Measurements from ENCODE around the gene ILKAP.
"Not testable (repeated sequence)": the region's sequence is repeated elsewhere in the genome, so short reads cannot be mapped to it uniquely, and the experiment has no call there.

ILKAP gene

DNA sequence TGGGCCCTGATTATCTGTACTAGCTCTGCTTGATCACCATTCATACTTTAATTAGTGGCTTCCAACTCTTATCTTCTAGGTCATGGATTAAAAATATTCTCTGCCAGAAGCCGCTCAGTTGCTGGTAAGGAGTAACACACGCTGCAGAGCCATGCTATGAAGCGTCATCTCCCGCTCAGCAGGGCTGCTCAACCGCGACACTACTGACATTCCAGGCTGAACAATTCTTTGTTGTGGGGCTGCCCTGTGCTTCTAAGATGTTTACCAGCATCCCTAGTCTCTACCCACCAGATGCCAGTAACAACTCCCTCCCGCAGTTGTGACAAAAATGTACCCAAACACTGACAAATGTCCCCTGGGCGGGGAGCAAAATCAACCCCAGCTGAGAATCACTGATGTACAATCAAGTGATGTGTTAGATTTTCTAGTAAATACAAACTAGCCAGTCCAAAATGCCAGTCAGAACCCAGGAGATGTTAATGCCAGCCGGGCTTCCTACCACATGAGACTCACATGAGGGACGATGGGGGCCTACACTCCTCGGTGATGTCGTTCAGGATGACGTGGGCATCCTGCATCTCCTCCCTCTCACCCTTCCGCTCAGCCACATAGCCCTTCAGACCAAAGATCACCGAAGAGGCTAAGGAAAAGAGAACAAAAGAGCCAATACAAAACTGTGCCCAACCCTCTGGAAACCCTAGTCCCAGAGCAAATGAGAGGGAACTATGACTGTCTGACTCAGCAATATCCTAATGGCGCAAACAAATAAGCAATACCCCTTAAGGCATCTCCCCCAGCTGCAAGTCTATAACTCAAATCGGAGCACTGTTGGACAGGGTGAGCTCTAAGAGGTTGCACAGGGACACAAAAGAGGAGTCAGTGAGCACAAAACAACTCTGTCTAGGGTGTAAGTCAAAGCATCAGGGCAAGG lies 15.6 kb downstream of the ILKAP start:
- DNase-seq, result no peak

DNA sequence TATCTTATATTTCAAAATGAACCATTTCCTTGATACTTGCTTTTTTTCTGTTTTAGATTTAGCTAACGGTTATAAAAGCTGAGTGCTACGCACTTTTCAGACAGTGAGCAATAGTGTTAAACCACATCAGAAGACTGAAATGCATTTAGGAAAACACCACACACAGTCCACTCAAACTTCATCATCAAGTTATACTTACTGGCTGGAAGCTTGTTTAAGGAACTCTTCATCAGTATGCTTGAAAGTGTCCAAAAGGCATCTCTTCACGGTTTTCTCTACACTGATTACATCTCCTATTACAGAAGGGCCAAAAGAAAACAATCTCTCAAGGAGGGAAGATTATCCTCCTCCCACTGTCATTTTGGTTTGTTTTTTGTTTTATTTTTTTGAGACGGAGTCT lies 19.7 kb downstream of the ILKAP start:
- DNase-seq, result no peak

DNA sequence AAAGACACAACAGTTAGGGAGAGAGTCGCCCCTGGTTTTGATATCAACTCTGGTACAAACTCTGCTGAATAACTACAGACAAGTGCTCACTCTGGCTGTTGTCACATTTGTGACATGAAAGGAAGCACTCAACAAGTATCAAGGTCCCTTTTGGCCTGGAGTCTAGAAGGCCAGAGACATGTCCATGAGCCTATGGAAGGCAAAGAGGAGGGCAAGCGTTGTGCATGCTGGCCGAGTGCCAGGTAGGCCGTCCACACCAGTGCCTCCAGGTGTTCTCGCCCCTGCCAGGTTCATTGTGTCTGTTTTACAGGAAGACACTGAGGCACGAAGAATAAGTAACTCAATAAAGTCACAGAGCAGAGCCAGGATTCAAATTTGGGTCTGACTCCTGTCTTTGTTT lies 21.1 kb downstream of the ILKAP start:
- no peak for DNase-seq

DNA sequence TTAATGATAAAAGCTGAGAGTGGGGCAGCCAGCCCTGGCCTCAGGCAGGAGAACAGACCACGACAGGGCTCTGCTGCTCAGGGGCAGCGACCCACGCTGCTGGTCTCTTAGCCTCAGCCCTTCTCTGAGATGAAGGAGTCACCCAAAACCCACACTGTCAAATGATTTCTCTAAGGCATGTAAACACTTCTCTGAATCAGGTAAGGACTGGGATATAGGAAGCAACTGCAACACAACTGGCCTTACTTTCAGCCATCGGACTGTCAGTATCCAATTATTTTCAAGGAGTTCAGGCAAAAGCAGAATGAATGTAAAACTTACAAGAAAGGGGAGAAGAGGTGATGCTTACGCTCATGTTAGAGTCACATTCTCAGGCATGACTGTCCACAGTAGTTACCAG lies 22.9 kb downstream of the ILKAP start:
- no peak for DNase-seq

DNA sequence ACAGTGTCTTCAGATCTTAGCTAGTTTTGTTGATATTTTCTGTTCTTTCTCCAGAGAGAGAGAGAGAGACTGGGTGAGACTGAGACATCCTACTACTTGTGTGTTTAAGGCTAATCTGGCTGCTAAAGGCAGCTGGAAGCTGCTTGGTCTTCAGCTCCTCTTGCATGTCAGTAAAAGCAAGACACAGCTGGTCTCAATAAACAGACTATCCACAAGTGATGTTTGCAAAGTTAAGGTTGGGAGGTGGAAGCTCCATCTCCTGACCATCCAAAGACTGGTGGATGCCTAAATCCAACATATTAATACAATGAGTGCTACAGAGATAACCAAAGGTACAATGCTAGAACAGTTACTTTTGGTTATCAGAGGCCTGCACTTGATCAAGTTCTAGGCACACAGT lies 26.9 kb downstream of the ILKAP start:
- DNase-seq, result no peak

DNA sequence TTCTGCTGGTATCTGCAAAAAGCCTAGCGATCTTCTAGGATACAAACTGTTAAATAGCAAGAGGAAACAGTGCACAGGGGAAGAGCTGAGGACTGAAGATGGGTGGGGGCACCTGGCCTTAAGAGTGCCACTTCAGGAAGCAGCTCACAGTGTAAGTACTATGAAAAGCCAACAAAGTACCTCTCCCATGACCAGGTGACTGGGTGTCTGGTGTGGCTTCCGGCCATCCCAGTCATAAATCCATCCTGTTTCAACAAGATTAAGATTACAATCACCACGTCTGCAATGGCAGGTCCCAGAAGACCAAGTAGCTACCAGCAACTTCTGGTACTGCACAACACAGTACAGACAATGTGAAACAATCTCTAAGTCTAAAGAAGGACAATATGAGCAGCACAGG lies 28.8 kb downstream of the ILKAP start:
- DNase-seq, result no peak

DNA sequence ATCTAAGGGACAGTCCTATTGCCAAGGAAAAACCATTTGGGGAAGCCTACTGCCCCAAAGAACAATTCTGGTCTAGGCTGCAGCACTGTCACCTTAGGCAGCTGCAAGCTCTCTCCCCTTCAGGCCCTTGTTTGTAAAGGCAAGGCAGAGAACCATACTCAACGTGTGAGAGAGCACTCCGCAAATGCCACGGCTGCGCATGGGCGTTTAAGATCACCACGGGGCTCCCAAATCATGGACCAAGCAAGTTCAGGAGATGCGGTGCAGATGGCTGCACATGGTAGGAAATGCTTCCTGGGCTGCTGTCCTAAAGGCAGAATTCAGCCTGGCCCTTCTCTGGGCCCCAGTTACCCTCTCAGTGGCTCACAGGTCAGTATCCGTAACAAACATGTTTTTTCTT lies 29.2 kb downstream of the ILKAP start:
- DNase-seq, result no peak

DNA sequence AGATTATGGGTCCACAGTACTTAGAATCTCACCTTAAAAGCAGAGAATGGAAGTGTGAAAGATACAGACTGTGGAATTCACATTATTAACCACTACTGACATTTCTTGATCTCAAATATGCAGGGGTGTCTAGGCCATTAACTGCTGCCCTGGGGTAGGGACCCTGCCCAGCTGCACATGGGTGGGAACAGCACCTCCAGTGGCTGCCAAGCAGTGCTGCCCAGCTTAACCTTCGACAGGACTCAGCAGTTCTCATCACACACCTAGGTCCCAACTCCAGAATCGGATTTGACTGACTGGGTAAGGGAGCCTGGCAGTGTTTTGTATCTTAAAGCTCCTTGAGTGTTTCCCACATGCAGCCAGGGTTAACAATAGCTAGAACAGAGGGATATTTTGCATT lies 29.8 kb downstream of the ILKAP start:
- DNase-seq, result no peak

DNA sequence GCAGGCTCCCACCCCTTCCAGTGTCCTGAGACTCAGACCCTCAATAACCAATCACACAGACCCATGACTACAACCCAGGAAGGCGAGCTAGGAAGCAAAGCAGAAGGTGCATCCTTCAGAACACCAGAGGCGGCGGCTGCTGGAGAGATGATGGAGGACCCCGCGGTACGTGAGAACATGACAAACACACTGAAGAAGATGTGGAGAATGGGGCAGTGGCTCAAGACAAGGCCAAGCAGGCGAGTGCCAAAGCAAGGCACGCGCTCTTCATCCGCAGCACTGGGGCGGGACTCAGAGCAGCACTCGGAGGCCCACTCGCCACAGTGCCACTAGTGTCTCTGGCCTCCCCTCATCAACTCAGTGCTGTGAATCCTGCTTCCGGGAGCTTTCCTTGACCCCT lies 31.1 kb downstream of the ILKAP start:
- no peak for DNase-seq

DNA sequence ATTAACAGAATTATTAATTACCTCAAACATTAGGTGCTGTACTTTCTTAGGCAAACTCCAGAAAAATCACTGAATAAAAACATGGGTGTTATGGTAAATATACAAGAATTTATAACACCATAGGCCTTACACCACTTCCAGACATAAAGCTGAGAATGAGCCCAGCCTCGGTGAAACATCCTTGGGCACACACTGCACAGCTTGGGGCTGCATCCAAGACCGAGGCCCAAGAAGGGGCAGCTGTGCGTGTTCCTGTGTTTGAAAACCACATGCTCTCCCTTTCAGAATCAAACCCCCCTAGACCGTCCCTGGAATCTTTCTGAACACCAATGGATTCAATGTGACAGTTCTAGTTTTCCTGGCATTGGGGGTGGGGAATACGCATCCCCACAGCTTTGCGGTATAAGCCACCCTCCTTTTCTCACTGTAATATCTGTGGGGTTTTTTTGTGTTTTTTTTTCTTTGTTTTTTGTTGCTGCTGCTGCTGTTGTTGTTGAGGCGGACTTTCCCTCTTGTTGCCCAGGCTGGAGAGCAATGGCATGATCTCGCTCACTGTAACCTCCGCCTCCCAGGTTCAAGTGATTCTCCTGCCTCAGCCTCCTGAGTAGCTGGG lies 31.8 kb downstream of the ILKAP start:
- no peak for DNase-seq

DNA sequence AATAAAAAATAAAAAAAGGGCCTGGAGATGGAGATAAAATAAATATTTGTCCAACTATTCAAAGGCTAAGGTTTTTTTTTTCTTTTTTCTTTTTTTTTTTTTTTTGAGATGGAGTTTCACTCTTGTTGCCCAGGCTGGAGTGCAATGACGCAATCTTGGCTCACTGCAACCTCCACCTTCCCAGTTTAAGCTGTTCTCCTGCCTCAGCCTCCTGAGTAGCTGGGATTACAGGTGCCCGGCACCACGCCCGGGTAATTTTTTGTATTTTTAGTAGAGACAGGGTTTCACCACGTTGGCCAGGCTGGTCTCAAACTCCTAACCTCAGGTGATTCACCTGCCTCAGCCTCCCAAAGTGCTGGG lies 32.4 kb downstream of the ILKAP start:
- not testable (repeated sequence) for DNase-seq

DNA sequence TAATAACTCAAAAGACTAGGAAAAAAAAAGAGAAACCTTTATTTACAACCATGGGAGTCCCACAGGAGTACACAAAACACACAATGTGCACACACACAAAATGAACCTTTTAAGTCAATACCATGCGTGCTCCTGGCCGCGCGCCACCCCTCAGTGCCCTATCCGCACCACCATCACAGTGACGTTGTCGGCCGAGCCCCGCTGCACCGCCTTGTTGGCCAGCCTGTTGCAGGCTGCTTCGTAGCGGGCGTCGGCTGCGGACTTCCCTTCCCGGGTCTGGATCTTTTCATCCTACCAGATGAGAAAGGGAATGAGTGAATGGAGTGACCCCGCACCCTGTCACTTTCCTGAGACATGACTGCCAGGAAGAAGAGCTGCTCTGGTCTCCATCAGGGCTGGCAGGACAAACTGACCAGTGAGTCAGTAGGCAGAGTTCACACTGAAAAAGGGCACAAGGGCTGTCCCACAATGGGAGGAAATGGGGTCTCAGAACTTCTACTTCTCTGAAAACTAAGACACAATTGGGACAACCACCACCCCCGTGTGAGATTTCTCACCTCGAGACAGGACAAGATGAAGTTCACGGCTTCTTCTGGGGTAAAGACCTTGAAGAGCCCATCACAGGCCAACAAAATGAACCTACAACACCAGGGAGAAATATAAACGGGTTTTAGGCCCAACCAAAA lies 33.0 kb downstream of the ILKAP start:
- DNase-seq, result no peak

DNA sequence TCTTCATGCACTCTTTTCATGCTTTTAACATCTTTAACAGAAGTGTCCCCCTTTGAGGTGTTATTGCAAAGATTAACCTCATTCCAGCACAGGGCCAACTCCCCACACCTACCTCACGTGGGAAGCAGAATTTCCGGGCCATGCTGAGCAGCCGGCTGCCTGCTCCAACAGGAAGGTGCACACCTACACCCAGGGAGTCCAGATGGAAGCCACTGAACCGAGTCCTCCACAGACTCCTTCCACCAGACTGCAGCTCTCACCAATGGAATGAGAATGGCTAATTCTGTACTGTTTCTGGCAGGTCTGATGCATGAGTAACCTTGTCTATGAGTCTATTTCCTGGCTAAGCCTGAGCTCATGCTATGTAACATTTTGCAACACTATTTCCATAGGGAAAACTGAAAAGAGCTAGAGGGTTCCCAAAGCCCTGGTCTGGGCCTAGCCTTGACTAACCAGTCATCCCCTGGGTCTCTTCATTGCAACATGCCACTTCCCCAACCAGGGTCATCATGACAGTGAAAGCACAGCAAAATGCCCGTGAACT lies 33.7 kb downstream of the ILKAP start:
- no peak for DNase-seq

DNA sequence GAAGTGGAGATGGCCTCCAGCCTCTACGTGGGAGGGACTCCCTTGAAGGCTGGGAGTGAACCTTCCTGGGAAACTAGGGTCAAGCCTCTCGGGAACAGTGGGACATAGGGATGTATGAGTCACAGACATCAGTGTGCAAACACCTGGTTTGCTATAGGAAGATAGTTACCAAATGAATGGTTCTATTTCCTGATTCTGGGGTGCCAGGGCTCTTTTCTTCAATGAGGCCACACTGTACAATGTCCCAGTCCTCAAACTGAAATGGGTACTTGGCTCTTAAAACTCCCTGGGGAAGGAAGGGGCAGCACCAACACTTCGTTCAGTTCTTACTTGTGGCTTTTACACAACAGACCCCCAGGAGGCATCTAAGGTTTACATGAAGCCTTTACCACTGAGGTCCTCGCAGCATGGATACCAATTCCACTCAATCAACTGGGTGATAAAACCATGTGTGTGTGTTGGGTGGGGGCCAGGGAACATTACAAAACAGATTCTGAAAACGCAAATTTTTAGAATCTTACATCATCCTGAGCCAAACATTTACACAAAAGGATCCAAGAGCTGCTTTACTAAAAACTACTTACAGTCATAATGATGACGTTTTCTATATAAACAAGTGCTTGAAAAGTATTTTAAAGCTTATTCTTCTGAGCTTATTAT lies 34.3 kb downstream of the ILKAP start:
- no peak for DNase-seq

DNA sequence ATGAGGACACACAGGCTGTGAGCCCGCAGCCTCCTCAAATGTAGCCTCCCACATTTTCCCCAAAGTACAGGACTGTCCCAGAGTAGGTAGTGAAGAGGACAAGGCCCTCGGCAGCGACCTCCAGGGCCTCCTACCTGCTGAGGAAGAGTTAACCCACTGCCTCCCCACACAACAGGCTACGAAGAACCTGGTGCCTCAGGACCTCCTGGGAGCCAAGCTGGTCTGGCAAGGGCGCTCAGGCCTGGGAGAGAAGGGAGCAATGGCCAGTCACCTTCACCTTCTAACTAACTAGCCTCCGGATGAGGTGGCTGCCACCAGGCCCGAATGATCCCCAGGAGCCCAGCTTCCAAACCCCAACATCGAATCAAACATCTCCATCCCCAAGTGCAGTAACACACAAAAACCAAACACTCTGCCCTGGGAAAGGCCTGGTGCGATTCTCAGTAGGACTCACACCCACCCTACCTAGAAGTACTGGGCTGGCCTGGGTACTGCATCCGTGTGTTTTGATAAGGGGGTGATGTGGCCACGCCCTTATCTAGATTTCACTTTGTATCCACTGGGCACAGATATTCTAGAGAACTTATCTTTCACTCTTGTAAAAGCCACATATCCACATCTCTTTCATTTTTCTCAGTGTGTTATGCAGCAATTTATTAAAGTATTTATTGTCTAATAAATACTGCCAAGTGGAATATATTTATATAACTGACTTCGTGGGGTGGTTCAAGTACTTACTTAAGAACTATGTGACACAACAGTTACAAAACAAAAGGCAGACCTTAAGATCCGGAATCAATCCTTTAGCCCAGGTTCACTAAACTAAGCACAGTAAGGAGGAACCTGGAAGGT lies 35.1 kb downstream of the ILKAP start:
- DNase-seq, result no peak

DNA sequence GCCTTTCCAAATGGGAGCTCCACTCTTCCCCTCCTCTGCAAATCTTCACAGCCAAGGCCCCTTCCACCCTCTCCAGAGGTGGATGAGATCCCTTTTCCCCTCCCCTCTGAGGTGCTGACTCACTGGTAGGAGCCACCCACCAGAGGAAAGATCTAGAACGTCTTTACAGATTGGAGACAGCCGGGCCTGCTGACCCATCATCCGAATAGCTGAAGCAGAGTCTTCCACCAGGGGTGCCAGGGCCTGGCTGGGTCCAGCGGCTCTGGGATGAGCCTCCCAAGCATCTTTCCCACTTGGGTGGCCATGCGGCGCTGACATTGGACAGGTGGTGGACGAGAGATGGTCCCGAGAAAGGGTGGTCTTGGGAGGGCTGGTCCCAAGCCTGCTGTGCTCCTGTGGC lies 35.7 kb downstream of the ILKAP start:
- DNase-seq, result no peak

DNA sequence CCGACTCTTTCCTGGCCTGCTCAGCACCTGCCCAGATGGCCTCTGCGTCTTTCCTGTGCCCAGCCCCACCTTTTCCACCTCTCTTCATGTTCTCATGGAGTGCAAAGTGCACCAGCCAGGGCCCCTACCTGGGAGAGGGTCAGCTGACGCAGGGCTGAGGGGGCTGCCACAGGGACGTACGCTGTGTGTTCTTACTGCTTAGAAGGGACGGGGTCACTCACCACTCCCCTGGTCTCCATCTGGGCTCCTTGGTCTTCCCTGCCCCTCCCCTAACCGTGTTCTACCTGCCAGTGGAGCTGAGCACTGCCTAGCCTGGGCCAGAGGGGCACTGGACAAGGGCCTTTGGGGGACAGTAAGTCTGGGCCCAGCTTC lies 36.2 kb downstream of the ILKAP start:
- DNase-seq, result no peak

DNA sequence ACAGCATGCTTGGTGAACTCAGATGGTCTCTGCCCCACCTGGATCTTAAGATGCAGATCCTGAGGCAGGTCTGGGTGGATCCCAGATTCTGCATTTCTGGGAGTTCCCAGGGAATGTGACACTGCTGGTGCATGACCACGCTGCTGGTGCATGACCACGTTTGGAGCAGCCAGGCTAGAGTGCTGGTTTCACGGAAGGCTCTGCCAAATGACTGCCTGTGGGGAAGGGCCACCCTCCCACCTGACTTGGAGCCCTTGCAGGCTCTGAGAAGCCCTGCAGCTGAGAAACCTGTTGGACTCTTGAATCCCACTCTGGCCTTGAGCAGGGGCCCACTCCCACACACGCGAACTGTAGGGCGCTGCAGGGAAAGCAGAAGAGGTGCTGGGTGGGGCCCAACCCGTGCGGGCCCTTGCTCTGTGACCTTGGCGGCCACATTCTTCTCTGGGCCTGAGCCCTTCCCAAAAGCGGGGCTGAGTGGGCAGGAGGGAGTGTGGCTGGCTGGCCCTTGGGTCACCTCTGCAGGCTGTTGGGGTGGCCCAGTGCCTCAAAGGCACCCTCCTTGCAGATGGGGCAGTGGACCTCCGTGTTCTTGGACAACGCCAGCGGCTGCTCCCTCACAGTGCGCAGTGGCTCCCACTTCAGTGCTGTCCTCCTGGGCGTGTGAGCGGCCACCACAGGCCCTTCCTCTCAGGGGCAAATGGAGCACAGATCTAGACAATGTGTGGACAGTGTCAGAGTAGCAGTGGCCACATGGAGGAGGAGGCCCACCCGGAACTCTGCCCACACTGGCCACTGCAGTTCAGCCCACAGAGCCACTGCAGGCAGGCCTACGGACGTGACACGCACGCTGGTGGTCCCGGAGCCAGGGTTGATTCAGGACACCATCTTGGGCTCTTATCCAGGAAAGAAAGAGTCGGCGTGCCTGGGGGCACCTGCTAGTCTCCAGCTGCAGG lies 36.8 kb downstream of the ILKAP start:
- no peak for DNase-seq

DNA sequence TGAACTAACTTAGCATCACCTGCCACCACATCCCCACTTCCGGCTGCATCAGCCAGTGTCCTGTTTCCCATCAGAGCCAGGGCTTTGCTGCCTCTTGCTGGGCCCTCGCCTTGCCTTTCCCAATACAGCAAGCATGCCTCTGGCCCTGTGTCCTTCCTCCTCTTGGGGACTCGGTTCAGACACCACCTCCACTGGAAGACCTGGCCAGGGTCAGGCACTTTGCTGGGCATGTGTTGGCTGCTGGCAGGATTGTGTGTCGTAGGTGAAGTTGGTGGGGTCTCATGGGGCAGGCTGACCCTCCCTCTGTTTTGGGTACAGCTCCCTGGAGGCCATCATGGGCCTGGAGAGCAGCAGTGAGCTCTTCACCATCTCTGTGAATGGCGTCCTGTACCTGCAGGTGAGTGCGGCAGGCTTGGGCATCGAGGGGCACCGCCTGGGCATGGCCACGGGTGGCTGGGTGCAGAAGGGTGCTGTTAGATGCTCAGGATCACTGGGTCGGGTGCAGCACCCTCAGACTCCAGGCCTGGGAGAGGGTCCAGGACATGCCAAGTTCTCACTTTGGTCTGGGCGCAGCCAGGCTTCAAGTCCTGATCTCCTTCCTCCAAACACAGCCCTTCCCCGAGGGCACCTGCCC lies 38.1 kb downstream of the ILKAP start:
- DNase-seq, result no peak

DNA sequence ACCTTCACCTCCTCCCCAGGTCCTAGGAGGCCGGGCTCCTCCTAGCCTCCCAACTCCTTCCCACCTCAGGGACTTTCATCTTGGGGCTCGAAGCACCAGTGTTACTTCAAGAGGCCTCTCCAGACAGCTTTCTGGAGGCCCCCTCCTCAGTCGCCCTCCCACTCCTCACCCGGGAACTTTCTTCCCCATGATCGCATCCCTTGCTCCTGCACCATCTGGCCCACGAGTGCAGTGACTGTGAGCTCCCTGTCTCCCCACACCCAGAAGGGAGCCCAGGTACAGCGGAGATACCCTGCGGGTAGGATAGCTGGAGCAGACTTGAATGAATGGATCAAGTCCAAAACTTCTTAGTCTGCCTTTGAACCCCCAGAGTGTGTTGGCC lies 38.6 kb downstream of the ILKAP start:
- DNase-seq, result no peak
